ENCODE results near the gene SLIT3.

DNA sequence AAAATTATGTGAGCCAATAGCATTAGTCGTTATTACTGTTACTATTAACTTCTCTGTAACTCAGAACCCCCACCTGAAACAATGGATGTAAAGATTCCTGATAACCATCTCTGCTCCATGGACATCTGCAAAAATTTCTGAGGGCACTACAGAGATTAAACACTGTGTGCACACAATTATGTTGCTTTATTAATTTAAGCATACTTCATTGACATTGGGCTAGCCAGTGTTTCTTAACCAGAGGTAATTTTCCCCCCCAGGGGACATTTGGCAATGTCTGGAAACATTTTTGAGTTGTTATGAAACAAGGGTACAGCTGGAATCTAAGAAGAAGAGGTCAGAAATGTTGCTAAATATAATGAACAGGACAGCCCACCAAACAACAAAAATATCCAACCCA is 19.3 kb downstream of the SLIT3 start:
- TF ChIP-seq EZH2phosphoT487 (IDR thresholded peaks at IDR 0.05; ENCODE audit: borderline replicate concordance, low read length): no peak
- TF ChIP-seq, protein P1, sequence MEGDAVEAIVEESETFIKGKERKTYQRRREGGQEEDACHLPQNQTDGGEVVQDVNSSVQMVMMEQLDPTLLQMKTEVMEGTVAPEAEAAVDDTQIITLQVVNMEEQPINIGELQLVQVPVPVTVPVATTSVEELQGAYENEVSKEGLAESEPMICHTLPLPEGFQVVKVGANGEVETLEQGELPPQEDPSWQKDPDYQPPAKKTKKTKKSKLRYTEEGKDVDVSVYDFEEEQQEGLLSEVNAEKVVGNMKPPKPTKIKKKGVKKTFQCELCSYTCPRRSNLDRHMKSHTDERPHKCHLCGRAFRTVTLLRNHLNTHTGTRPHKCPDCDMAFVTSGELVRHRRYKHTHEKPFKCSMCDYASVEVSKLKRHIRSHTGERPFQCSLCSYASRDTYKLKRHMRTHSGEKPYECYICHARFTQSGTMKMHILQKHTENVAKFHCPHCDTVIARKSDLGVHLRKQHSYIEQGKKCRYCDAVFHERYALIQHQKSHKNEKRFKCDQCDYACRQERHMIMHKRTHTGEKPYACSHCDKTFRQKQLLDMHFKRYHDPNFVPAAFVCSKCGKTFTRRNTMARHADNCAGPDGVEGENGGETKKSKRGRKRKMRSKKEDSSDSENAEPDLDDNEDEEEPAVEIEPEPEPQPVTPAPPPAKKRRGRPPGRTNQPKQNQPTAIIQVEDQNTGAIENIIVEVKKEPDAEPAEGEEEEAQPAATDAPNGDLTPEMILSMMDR (IDR thresholded peaks at IDR 0.05; ENCODE audit: low read depth, low read length, poor library complexity, severe bottlenecking): no peak

All from DOHH2 (cell line).